Liver (tissue), 3 donors: ENCODE measurements around the gene DGKA.

Experiments
- ATF3 ChIP-seq: IDR thresholded peaks from 2 replicates; pipeline ENCODE4 v1.6.1; 2016; ENCODE audit warnings: antibody characterized with exemption
- CTCF ChIP-seq: fragments of 150-350 bp; IDR thresholded peaks from 2 replicates; pipeline ENCODE4 v1.5.1; 2017; ENCODE audit warnings: improper control_type of control experiment, low read depth, low read length; ENCODE audit not compliant: missing input control
- EGR1 ChIP-seq, 2 donors: IDR thresholded peaks; 2 replicates each; pipeline ENCODE4 v1.6.1; 2016 to 2018; ENCODE audit warnings: antibody characterized with exemption in 2 of 2, low read depth in 2 of 2
- FOXA1 ChIP-seq: IDR thresholded peaks from 2 replicates; pipeline ENCODE4 v1.6.1; 2016; ENCODE audit warnings: antibody characterized with exemption
- GABPA ChIP-seq, 2 donors: IDR thresholded peaks in 1 of 2; conservative IDR thresholded peaks in 1 of 2; 2 replicates each; pipeline ENCODE4 v1.6.1; 2016; ENCODE audit warnings: antibody characterized with exemption in 2 of 2, mild to moderate bottlenecking in 1 of 2, moderate library complexity in 1 of 2
- HNF4A ChIP-seq, 2 donors: conservative IDR thresholded peaks; 2 replicates each; pipeline ENCODE4 v1.6.1; 2016; ENCODE audit warnings: antibody characterized with exemption in 2 of 2, mild to moderate bottlenecking in 2 of 2
- HNF4G ChIP-seq: IDR thresholded peaks from 2 replicates; pipeline ENCODE4 v1.6.1; 2016; ENCODE audit warnings: antibody characterized with exemption
- JUND ChIP-seq, 2 donors: IDR thresholded peaks; 2 replicates each; pipeline ENCODE4 v1.6.1; 2016; ENCODE audit warnings: antibody characterized with exemption in 2 of 2
- MAX ChIP-seq: IDR thresholded peaks from 2 replicates; pipeline ENCODE4 v1.6.1; 2016; ENCODE audit warnings: antibody characterized with exemption
- RAD21 ChIP-seq, 2 donors: IDR thresholded peaks; 2 replicates each; pipeline ENCODE4 v1.6.1; 2016; ENCODE audit warnings: antibody characterized with exemption in 2 of 2, mild to moderate bottlenecking in 2 of 2
- REST ChIP-seq: IDR thresholded peaks from 2 replicates; pipeline ENCODE4 v1.6.1; 2016; ENCODE audit warnings: antibody characterized with exemption, mild to moderate bottlenecking
- SP1 ChIP-seq: IDR thresholded peaks from 2 replicates; pipeline ENCODE4 v1.6.1; 2018; ENCODE audit warnings: antibody characterized with exemption, mild to moderate bottlenecking
- TAF1 ChIP-seq: conservative IDR thresholded peaks from 2 replicates; pipeline ENCODE4 v1.6.1; 2016; ENCODE audit warnings: antibody characterized with exemption, mild to moderate bottlenecking
- ZBTB33 ChIP-seq: IDR thresholded peaks from 2 replicates; pipeline ENCODE4 v1.6.1; 2016; ENCODE audit warnings: antibody characterized with exemption
- donor health status: healthy.
- donor health status: healthy.

GRCh38 chr12:55978393-55978792 is 47.4 kb downstream of the DGKA start:
- TF ChIP-seq CTCF (no peak), ATF3 (no peak), REST (no peak), EGR1 (IDR thresholded peaks at IDR 0.05; ENCODE audit: low read depth in 2 of 2) (no peak), RAD21 (IDR thresholded peaks at IDR 0.05) (no peak), SP1 (no peak), JUND (IDR thresholded peaks at IDR 0.05) (no peak), ZBTB33 (no peak), FOXA1 (no peak), MAX (no peak), GABPA (IDR thresholded peaks at IDR 0.05 in 1 of 2, conservative IDR thresholded peaks at IDR 0.05 in 1 of 2) (no peak), HNF4A (conservative IDR thresholded peaks at IDR 0.05) (no peak), TAF1 (no peak), HNF4G (no peak)
